Smooth muscle cell (in vitro differentiated cells): ENCODE results near the gene STYXL2. TPM values are rescaled to one million over a fixed set of nuclear protein-coding genes. Genes with fewer than 3 reads are reported as not detected.

ENCODE experiments used
- DNase-seq: peaks from one replicate; lab custom pipeline; 2025; ENCODE audit not compliant: unreplicated experiment; lab: John Stamatoyannopoulos, UW
- H2AFZ ChIP-seq: fragments of 200-600 bp; sonication (generic); 2 replicates; pipeline ENCODE4 v1.6.0; 2016; ENCODE audit warnings: antibody characterized with exemption, low read depth, mild to moderate bottlenecking
- H3F3A ChIP-seq: fragments of 200-600 bp; sonication (generic); 2 replicates; pipeline ENCODE4 v1.6.0; 2017; ENCODE audit warnings: antibody characterized with exemption, low read depth
- H3K27ac ChIP-seq: fragments of 200-600 bp; sonication (generic); 2 replicates; pipeline ENCODE4 v1.5.1; 2016; ENCODE audit warnings: low read depth, mild to moderate bottlenecking
- H3K27me3 ChIP-seq: fragments of 200-600 bp; sonication (generic); 2 replicates; pipeline ENCODE4 v1.6.1; 2016; ENCODE audit warnings: low read depth, mild to moderate bottlenecking
- H3K36me3 ChIP-seq: fragments of 200-600 bp; sonication (generic); 2 replicates; pipeline ENCODE4 v1.5.1; 2016; ENCODE audit warnings: low read depth
- H3K4me1 ChIP-seq: fragments of 200-600 bp; sonication (generic); 2 replicates; pipeline ENCODE4 v1.5.1; 2016; ENCODE audit warnings: low read depth
- H3K4me2 ChIP-seq: fragments of 200-600 bp; sonication (generic); 2 replicates; pipeline ENCODE4 v1.6.0; 2016; ENCODE audit warnings: mild to moderate bottlenecking
- H3K4me3 ChIP-seq: fragments of 200-600 bp; sonication (generic); 2 replicates; pipeline ENCODE4 v1.5.1; 2016; ENCODE audit warnings: mild to moderate bottlenecking
- H3K79me2 ChIP-seq: fragments of 200-600 bp; sonication (generic); 2 replicates; pipeline ENCODE4 v1.6.0; 2016; ENCODE audit warnings: low read depth, mild to moderate bottlenecking
- H3K9ac ChIP-seq: fragments of 200-600 bp; sonication (generic); 2 replicates; pipeline ENCODE4 v1.6.0; 2016; ENCODE audit warnings: low read depth
- H3K9me3 ChIP-seq: fragments of 200-600 bp; sonication (generic); replicated peaks from 2 replicates; pipeline ENCODE4 v1.5.1; 2016; ENCODE audit warnings: low read depth
- H4K20me1 ChIP-seq: fragments of 200-600 bp; sonication (generic); 2 replicates; pipeline ENCODE4 v1.6.0; 2016; ENCODE audit warnings: low read depth
- CTCF ChIP-seq: fragments of 200-600 bp; sonication (generic); IDR thresholded peaks from 2 replicates; pipeline ENCODE4 v1.5.1; 2017; ENCODE audit warnings: borderline replicate concordance, mild to moderate bottlenecking, antibody characterized with exemption; ENCODE audit not compliant: insufficient read depth, poor library complexity, severe bottlenecking
- WGBS: methylation state at CpG from one replicate; pipeline ENCODE4 v1.1.7; 2016; ENCODE audit warnings: low lambda C conversion rate; 5-methylcytosine and 5-hydroxymethylcytosine counted together
- polyA plus RNA-seq: library from polyadenylated mRNA; unstranded; fragments of >200 nt; fragmentation: Nextera tagmentation; extraction: Ambion mirVana; gene quantifications from 2 replicates; pipeline ENCODE4 v1.2.1, GENCODE V29; 2016
- total RNA-seq: library from RNA; depleted of rRNA; stranded (reverse); fragments of >200 nt; gene quantifications from 2 replicates; pipeline ENCODE4 v1.2.3, GENCODE V29; 2014

STYXL2 gene
- total and polyA plus RNA-seq, 2 experiments from 2014 or later, result 0.13 to 0.74 TPM

- no peak for TF ChIP-seq CTCF
- no peaks in the 10 kb centered on the region for H3F3A ChIP-seq
- no peaks in the 10 kb centered on the region for H3K9me3 ChIP-seq
- DNase-seq, result no peak
- no peaks in the 10 kb centered on the region for H3K36me3 ChIP-seq
- 72% methylated on average over 3 of the region's 3 CpGs for WGBS
- no peak overlapping the region for H2AFZ ChIP-seq
- no peak overlapping the region for H3K4me2 ChIP-seq
- H3K4me1 ChIP-seq, result peaks cover 6% of the 10 kb centered on the region
- H4K20me1 ChIP-seq, result no peaks in the 10 kb centered on the region
- H3K27ac ChIP-seq, result no peak overlapping the region
- H3K9ac ChIP-seq, result no peak overlapping the region
- no peaks in the 10 kb centered on the region for H3K79me2 ChIP-seq
- no peaks in the 10 kb centered on the region for H3K27me3 ChIP-seq
- H3K4me3 ChIP-seq, result no peak overlapping the region
Measured at GRCh38 chr1:167110586-167110985, 16.7 kb downstream of the STYXL2 start.

- Histone ChIP-seq H3K27ac (no peak overlapping the region), H3K9me3 (no peaks in the 10 kb centered on the region), H3F3A (no peaks in the 10 kb centered on the region), H4K20me1 (no peaks in the 10 kb centered on the region), H3K36me3 (no peaks in the 10 kb centered on the region), H2AFZ (no peak overlapping the region), H3K79me2 (no peaks in the 10 kb centered on the region), H3K4me2 (no peak overlapping the region), H3K4me3 (no peak overlapping the region), H3K9ac (no peak overlapping the region), H3K4me1 (no peaks in the 10 kb centered on the region), H3K27me3 (no peaks in the 10 kb centered on the region)
- WGBS, result 88% methylated on average over 4 of the region's 4 CpGs
- no peak for TF ChIP-seq CTCF
- no peak for DNase-seq
Measured at GRCh38 chr1:167111868-167112709, 18.2 kb downstream of the STYXL2 start.

GRCh38 chr1:167114725-167115124 is 20.9 kb downstream of the STYXL2 start:
- no peak for TF ChIP-seq CTCF
- no peaks in the 10 kb centered on the region for H3K9me3 ChIP-seq

GRCh38 chr1:167115655-167116054 is 21.8 kb downstream of the STYXL2 start:
- H3F3A ChIP-seq, result peaks cover 4% of the 10 kb centered on the region
- WGBS, result 73% methylated on average over 5 of the region's 5 CpGs
- H3K4me1 ChIP-seq, result no peaks in the 10 kb centered on the region
- H2AFZ ChIP-seq, result no peak overlapping the region
- no peak for TF ChIP-seq CTCF
- no peak overlapping the region for H3K4me3 ChIP-seq
- H3K27me3 ChIP-seq, result no peaks in the 10 kb centered on the region
- no peak for DNase-seq
- H4K20me1 ChIP-seq, result no peaks in the 10 kb centered on the region
- no peaks in the 10 kb centered on the region for H3K79me2 ChIP-seq
- H3K9me3 ChIP-seq, result no peaks in the 10 kb centered on the region
- H3K9ac ChIP-seq, result no peak overlapping the region
- H3K27ac ChIP-seq, result no peak overlapping the region
- no peaks in the 10 kb centered on the region for H3K36me3 ChIP-seq
- H3K4me2 ChIP-seq, result no peak overlapping the region

More at GRCh38 chr1:167114725-167115124, 20.9 kb downstream of the STYXL2 start:
- Histone ChIP-seq H3K27ac (no peak overlapping the region), H3K79me2 (no peaks in the 10 kb centered on the region), H3F3A (peaks cover 4% of the 10 kb centered on the region), H4K20me1 (no peaks in the 10 kb centered on the region), H3K4me2 (no peak overlapping the region), H3K9ac (no peak overlapping the region), H3K27me3 (no peaks in the 10 kb centered on the region), H2AFZ (no peak overlapping the region), H3K4me3 (no peak overlapping the region), H3K4me1 (no peaks in the 10 kb centered on the region), H3K36me3 (no peaks in the 10 kb centered on the region)
- no peak for DNase-seq
